Measurements from ENCODE around the gene CNTNAP2. TPM values are rescaled to one million over a fixed set of nuclear protein-coding genes. Genes with fewer than 3 reads are reported as not detected.

CNTNAP2 gene
- total and polyA plus RNA-seq, 2 of the 8 experiments (the other 6 are each of a cell fraction or from before 2014, with no cell fraction given), result 27.9 to 71.0 TPM

DNA sequence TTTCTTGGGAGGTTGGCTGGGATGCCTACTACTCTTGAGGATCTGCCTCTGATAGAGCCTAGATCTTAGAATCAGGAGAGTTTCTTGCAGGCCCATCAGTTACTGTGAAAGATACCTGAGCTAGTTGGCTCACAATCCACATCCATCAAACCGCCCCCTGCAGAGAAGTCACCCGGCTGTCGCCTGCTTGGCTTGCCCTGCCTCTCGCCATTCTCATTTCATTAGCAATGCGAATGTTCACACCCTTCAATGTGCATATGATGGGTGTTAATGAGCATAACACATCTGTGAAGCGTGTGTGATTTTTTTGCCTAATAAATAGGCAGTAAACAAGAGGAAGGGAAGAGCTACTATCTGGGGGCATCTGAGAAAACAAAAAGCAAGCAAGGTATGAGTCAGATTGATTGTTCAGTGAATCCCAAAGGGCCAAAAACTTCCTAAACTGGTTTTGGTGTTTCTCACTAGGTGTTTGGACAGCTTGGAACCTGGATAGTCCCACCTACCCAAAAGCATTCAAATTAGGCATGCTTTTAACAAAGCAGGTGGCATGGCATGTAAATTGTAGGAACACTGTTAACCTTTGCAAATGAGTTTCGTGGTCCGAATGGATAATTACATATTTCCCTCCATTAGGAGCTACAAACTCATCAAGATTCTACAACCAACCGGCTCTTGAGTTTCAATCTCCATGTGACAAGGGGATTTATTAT lies 2201.7 kb downstream of the CNTNAP2 start:
- no peak overlapping the region for H4K91ac ChIP-seq (replicated peaks; ENCODE audit: insufficient read length, low read length)
- H3K14ac ChIP-seq (ENCODE audit: insufficient read length), result no peak overlapping the region
- peak overlapping the region; percentile 86 for H2BK20ac ChIP-seq (ENCODE audit: low read length)
- H3K56ac ChIP-seq (replicated peaks; ENCODE audit: insufficient read length, low read depth, low read length), result no peak overlapping the region
- H3K9ac ChIP-seq (replicated peaks in 1 of 4; ENCODE audit: extremely low read depth in 1 of 4, low read depth in 3 of 4, low read length in 3 of 4), result no peak overlapping the region; a peak in 1 of 7 replicates
- peak overlapping the region; percentile 68; the same call in 1 of the 2 replicates for H2BK5ac ChIP-seq (ENCODE audit: low read depth, low read length)
- no peak overlapping the region for H2AK5ac ChIP-seq (ENCODE audit: low read depth, low read length)
- H2BK120ac ChIP-seq (replicated peaks; ENCODE audit: low read depth, low read length), result peak overlapping the region; percentile 35
- 0 out of 2 replicates have a peak overlapping the region, but pooled peaks have one; percentile 27 for H2BK12ac ChIP-seq (ENCODE audit: low read depth, low read length)
- H3K23me2 ChIP-seq (ENCODE audit: low read depth, low read length), result no peaks in the 10 kb centered on the region; the same call in 1 of the 2 replicates
- no peak overlapping the region for H3K23ac ChIP-seq (ENCODE audit: insufficient read length)
- H4K8ac ChIP-seq (ENCODE audit: extremely low read depth, insufficient read depth, low read length), result no peak overlapping the region
- 63% methylated on average over 9 of the region's 9 CpGs; no CpG with 5 or more reads in 1 of the 2 experiments for WGBS, 2 experiments (ENCODE audit: extremely low coverage in 1 of 2, insufficient coverage in 1 of 2, insufficient read length in 1 of 2, insufficient replicate concordance in 2 of 2, low coverage in 1 of 2, low lambda C conversion rate in 2 of 2, missing lambda C conversion rate in 1 of 2)
- peak overlapping the region; percentile 38 for H3K18ac ChIP-seq (ENCODE audit: extremely low read depth, low read length)
- no peak for TF ChIP-seq EP300 (IDR thresholded peaks at IDR 0.05; ENCODE audit: borderline replicate concordance in 1 of 2, low read depth in 2 of 2, low read length in 2 of 2)
- TF ChIP-seq, protein P1, sequence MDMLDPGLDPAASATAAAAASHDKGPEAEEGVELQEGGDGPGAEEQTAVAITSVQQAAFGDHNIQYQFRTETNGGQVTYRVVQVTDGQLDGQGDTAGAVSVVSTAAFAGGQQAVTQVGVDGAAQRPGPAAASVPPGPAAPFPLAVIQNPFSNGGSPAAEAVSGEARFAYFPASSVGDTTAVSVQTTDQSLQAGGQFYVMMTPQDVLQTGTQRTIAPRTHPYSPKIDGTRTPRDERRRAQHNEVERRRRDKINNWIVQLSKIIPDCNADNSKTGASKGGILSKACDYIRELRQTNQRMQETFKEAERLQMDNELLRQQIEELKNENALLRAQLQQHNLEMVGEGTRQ (IDR thresholded peaks at IDR 0.05; ENCODE audit: low read length), result no peak
- H2BK15ac ChIP-seq (ENCODE audit: low read length), result no peak overlapping the region
- H3K79me2 ChIP-seq (ENCODE audit: control insufficient read depth in 1 of 2, insufficient read depth in 2 of 2, low read length in 2 of 2), result no peaks in the 10 kb centered on the region
- no peaks in the 10 kb centered on the region for H4K20me1 ChIP-seq (replicated peaks in 1 of 2; ENCODE audit: control insufficient read depth in 1 of 2, insufficient read depth in 2 of 2, low read length in 2 of 2)
- H3K4me2 ChIP-seq (ENCODE audit: insufficient read depth in 1 of 2, low read depth in 2 of 2, low read length in 2 of 2), result no peak overlapping the region; a peak in 1 of 4 replicates
- H3K27ac ChIP-seq (ENCODE audit: low read depth, low read length), result no peak overlapping the region
- H3K27me3 ChIP-seq (replicated peaks in 1 of 4; ENCODE audit: control insufficient read depth in 3 of 4, extremely low read depth in 1 of 4, insufficient read depth in 3 of 4, low read length in 3 of 4), result no peaks in the 10 kb centered on the region
- peaks cover 6 to 9% (median 8%) of the 10 kb centered on the region in 4 experiments for H3K4me1 ChIP-seq (replicated peaks in 1 of 4; ENCODE audit: control insufficient read depth in 3 of 4, insufficient read depth in 4 of 4, low read length in 3 of 4)
- H3K4me3 ChIP-seq (ENCODE audit: extremely low read depth in 1 of 4, insufficient read depth in 2 of 4, low read depth in 3 of 4, low read length in 4 of 4), result no peak overlapping the region
- no peaks in the 10 kb centered on the region for H3K36me3 ChIP-seq (ENCODE audit: control insufficient read depth in 2 of 4, insufficient read depth in 4 of 4, low read length in 3 of 4)
- CTCF ChIA-PET (ENCODE audit: partially characterized antibody), result interaction anchor here (1.0 kb wide), 2 partner anchors 35 to 184 kb away, joined by 3 read pairs; no protein-coding TSS in a partner anchor
- H2AFZ ChIP-seq (ENCODE audit: low read length), result no peak overlapping the region
- H3K9me3 ChIP-seq (ENCODE audit: insufficient read depth in 2 of 2, low read depth in 1 of 2, low read length in 1 of 2), result no peaks in the 10 kb centered on the region
- no peak overlapping the region for H4K5ac ChIP-seq (ENCODE audit: insufficient read length, low read depth, low read length)
- no peak overlapping the region for H3K4ac ChIP-seq (replicated peaks; ENCODE audit: insufficient read length, low read depth, low read length)
- FAIRE-seq (no peak), DNase-seq (ENCODE audit: low read depth in 1 of 2, low spot score in 2 of 2) (no peak)
- POLR2A ChIA-PET (ENCODE audit: partially characterized antibody), result interaction anchor here (0.6 to 1.3 kb wide), 3 partner anchors 9 to 89 kb away, joined by 3 read pairs; no protein-coding TSS in a partner anchor
- H3K79me1 ChIP-seq (ENCODE audit: low read depth, low read length), result no peaks in the 10 kb centered on the region
